DMS53 (cell line): ENCODE data around the gene OTOP2.
A peak's percentile ranks its signal among the peaks of the same experiment; 100 is the strongest.
"Not testable (repeated sequence)": the region's sequence is repeated elsewhere in the genome, so short reads cannot be mapped to it uniquely, and the experiment has no call there.

Experiments used
- DNase-seq: peaks from one replicate; lab custom pipeline; 2025; lab: John Stamatoyannopoulos, UW

The OTOP2 gene

DNA sequence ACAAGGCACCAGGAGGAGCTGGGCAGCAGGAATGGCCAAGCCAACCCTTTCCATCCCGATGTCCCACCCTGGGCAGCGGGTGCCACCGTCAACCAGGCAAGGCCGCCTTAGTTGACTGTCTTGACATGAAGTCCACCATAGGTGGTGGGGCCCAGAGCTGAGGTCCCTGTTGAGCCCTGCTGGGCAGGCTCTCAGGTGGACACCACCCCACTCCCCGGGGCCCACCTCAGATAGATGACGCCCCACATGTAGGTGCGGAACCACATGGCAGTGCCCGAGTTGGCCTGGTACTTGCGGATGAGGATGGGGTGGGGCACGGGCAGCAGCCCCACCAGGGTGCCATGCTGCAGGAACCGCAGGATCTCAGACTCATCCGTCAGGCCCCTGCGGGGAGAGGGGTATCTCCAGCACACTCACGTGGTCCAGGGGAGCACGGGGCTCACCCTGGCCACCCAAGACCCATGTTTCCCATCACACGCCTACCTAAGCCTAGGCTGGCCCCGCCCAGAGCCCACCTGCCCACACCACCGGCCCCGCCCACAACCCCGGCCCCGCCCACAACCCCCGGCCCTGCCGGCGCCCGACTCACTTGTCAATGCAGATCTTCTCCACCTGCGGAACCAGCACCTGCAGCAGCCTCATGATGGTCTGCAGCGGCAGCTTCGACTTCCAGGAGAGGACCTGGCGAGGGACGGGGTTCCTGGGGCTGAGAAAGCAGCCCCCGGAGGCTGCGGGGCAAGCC, 27.8 kb downstream of the OTOP2 start:
- DNase-seq, result no peak

GRCh38 chr17:74952431-74953133, 28.5 kb downstream of the OTOP2 start:
- DNase-seq, result no peak

DNA sequence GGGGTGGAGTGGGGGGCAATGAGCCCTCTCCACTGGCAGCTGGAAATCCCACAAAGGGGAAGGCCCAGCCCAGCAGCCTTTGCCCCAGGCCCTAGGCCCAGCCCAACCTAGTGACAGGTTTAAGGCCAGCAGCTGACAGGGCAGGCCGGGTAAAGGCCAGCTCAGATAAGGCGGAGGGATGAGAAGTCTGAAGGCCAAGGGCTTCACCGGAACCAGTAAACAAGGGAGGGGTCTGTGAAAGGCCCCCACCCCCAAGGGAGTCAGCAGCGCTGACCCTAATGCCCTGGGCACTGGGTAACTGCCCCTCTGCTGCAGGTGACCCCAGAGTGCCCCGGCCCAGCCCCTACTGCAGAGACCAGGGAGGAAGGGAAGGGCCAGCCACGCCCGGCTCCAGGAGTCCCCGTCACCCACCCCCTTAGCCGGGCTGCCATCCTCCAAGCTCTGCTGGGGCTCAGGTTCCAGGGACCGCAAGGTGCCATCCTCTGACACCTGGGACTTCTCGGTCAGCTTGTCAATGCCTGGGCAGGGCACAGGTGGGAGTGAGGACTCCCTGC, 29.1 kb downstream of the OTOP2 start:
- DNase-seq, result no peak

- DNase-seq, result no peak
Measured at GRCh38 chr17:74954115-74954514, 30.0 kb downstream of the OTOP2 start.

DNA sequence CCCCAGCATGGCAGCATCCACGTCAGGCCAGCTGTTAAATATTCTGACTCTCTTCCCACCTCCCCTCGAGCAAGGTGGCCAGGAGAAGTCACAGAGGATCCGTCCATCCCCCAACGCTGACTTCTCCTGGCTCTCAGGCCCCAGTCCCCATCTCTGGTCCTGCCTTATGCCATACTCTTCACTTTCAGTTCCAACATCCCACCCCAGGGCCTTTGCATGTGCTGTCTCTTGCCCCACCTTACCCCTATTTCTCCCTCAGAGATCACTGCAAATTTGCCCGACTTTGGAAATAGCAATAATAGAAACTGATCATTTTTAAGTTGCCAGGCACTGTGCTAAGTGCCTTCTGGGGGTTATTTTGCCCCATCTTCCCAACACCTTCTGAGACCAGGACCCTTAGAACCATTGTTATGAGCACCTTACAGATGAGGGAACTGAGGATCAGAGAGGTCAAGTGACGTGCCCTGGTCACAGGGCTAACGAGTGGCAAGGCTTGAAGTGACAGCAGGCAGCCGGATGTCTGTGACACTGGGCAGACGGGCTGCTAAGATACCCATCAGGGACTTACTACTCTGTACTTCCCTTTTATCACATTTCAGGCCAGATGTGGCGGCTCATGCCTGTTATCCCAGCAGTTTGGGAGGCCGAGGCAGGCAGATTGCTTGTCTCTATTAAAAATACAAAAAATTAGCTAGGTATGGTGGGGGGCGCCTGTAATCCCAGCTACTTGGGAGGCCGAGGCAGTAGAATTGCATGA, 30.8 kb downstream of the OTOP2 start:
- no peak for DNase-seq

- DNase-seq, result no peak
Measured at GRCh38 chr17:74956093-74956492, 32.0 kb downstream of the OTOP2 start.

GRCh38 chr17:74957935-74958740, 34.1 kb downstream of the OTOP2 start:
- peak; percentile 78 for DNase-seq

DNA sequence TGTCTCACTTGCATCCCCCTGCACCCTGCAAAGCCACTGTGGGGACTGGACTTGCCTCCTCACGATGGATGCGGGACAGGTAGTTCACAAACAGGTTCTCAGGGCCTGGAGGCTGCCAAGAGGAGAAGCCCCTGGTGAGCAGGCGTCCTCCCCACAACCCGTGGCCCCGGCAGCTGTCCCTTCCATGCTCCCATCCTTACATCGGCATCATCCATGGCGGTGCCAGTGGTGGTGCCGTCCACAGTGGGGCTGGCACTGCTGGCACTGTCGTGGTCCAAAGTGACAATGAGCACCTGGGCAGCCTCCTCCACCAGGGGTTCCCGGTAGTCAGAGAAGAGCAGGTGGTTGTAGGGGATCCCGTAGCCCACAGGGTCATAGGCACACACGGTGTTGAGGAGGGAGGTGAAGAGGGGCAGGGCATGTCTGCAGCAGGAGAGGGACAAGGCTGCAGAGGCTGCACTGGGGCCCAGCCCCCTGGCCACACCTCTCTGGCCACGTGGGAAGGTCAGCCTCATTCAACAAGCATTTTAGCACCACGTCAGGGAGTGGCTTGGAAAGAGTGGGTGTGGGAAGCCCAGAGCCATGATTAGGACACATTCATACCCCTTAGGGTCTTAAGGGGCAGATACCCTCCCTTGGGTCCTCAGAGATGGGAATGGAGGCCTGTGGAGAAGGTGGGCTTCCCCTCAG, 35.9 kb downstream of the OTOP2 start:
- peak; percentile 27 for DNase-seq

GRCh38 chr17:74960570-74961342, 36.7 kb downstream of the OTOP2 start:
- DNase-seq, result peak; percentile 62

- peak; percentile 96 for DNase-seq
Measured at GRCh38 chr17:74961657-74962350, 37.7 kb downstream of the OTOP2 start.

- DNase-seq, result no peak
Measured at GRCh38 chr17:74962622-74963394, 38.7 kb downstream of the OTOP2 start.

DNA sequence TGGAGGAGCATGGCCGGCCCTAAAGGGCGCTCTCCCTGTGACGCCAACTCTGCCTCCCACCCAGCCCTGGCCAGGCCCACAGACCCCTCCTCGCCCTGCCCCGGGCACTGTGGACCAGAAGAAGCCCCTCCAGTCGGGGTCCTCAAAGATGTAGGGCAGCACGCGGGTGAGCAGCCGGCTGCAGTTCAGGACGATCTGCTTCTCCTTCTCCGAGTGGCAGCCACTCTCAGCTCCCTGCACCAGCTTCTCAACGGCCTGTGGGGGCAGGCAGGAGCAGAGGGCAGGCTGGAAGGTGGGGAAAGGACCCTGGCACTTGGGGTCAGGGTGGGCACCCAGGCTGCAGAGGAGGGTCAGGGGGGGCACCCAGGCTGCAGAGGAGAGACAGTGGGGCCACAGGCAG, 39.6 kb downstream of the OTOP2 start:
- no peak for DNase-seq

- no peak for DNase-seq
Measured at GRCh38 chr17:74964246-74964761, 40.2 kb downstream of the OTOP2 start.

DNA sequence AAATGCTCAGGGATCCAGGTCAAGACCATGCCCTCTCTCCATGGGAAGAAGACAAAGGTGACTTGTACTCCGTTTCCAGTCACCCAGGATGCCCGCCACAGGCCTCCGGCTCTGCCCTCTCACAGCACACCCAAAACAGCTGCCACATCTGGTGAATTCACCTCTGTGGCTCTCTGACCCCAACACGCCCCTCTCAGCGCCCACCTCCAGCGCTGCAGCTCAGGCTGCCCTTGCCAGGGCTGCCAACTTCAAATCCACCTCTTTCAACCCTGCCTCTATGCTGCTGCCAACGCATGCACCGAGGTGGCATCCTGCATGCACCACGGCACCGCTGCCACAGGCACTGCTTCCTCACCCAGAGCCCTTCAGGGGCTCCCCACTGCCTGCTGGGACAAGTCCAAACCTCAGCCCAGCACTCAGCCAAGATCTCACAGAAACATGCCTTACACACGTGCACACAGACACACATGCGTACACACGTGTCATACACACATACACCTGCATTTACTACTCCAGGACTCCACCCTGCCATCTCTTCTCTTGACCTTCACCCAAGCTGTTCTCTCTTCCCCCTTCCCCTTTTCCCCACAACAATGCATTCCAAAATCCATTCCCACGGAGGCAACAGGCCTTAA, 41.0 kb downstream of the OTOP2 start:
- DNase-seq, result no peak

GRCh38 chr17:74968361-74968780, 44.3 kb downstream of the OTOP2 start:
- peak; percentile 73 for DNase-seq

- DNase-seq, result not testable (repeated sequence)
Measured at GRCh38 chr17:74969501-74969900, 45.4 kb downstream of the OTOP2 start.

DNA sequence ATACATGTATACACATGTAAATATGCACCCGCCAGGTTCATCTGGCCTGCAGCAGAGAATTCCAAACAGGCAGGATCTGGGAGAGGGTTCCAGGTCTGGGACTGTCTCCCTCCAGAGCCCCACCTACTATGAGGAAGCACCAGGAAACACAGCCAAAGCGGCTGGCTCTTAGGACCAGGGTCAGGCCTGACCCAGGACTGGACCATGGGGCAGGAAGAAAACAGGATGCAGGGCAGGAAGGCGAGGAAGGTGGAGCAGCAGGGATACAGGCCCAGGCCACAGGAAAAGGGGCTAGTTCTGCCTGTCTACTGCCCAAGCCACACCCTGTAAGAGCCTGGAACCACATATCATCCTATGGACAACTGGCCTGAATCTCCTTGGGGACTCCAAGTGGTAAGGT, 46.3 kb downstream of the OTOP2 start:
- no peak for DNase-seq
